ENCODE results near the gene MEGF11. TPM values are rescaled to one million over a fixed set of nuclear protein-coding genes. Genes with fewer than 3 reads are reported as not detected.

The MEGF11 gene
- total RNA-seq, 2 donors from 2014 or later = not detected

- Histone ChIP-seq H3K9me3 (no peaks in the 10 kb centered on the region), H3K27me3 (no peaks in the 10 kb centered on the region), H3K9ac (ENCODE audit: low read depth in 2 of 2, low read length in 2 of 2) (no peak overlapping the region), H3K27ac (no peak overlapping the region), H3K4me3 (no peak overlapping the region), H3K36me3 (no peaks in the 10 kb centered on the region), H3K4me1 (no peaks in the 10 kb centered on the region)
- peak; percentile 29 for DNase-seq
- intact Hi-C loops (cut with DNase I) = no loop called here
- TF ChIP-seq CTCF (IDR thresholded peaks at IDR 0.05) = no peak
Observed at GRCh38 chr15:66027268-66027805, 226.2 kb downstream of the MEGF11 start.

- no peak for DNase-seq
- Histone ChIP-seq H3K36me3 (no peaks in the 10 kb centered on the region), H3K27me3 (no peaks in the 10 kb centered on the region), H3K9me3 (no peaks in the 10 kb centered on the region), H3K4me3 (no peak overlapping the region), H3K9ac (ENCODE audit: low read depth in 2 of 2, low read length in 2 of 2) (no peak overlapping the region), H3K4me1 (no peaks in the 10 kb centered on the region), H3K27ac (no peak overlapping the region)
- intact Hi-C loops (cut with DNase I) = no loop called here
- TF ChIP-seq CTCF (IDR thresholded peaks at IDR 0.05) = no peak
Observed at GRCh38 chr15:66025972-66026371, 227.6 kb downstream of the MEGF11 start.

GRCh38 chr15:66025015-66025452 is 228.5 kb downstream of the MEGF11 start:
- no peak overlapping the region for H3K4me3 ChIP-seq
- no peaks in the 10 kb centered on the region for H3K27me3 ChIP-seq
- H3K27ac ChIP-seq = no peak overlapping the region
- intact Hi-C loops (cut with DNase I) = no loop called here
- H3K9ac ChIP-seq (ENCODE audit: low read depth in 2 of 2, low read length in 2 of 2) = no peak overlapping the region
- no peak for DNase-seq
- H3K9me3 ChIP-seq = no peaks in the 10 kb centered on the region
- no peaks in the 10 kb centered on the region for H3K4me1 ChIP-seq
- no peaks in the 10 kb centered on the region for H3K36me3 ChIP-seq
- no peak for TF ChIP-seq CTCF (IDR thresholded peaks at IDR 0.05)

GRCh38 chr15:66024116-66024515 is 229.4 kb downstream of the MEGF11 start:
- Histone ChIP-seq H3K4me1 (no peaks in the 10 kb centered on the region), H3K27ac (no peak overlapping the region), H3K4me3 (no peak overlapping the region), H3K36me3 (no peaks in the 10 kb centered on the region), H3K9ac (ENCODE audit: low read depth in 2 of 2, low read length in 2 of 2) (no peak overlapping the region), H3K27me3 (no peaks in the 10 kb centered on the region), H3K9me3 (no peaks in the 10 kb centered on the region)
- intact Hi-C loops (cut with DNase I) = no loop called here
- no peak for TF ChIP-seq CTCF (IDR thresholded peaks at IDR 0.05)
- DNase-seq = no peak

- Histone ChIP-seq H3K4me3 (no peak overlapping the region), H3K27ac (no peak overlapping the region), H3K36me3 (no peaks in the 10 kb centered on the region), H3K9me3 (no peaks in the 10 kb centered on the region), H3K4me1 (no peaks in the 10 kb centered on the region), H3K9ac (ENCODE audit: low read depth in 2 of 2, low read length in 2 of 2) (no peak overlapping the region), H3K27me3 (no peaks in the 10 kb centered on the region)
- intact Hi-C loops (cut with DNase I) = no loop called here
- DNase-seq = no peak
- TF ChIP-seq CTCF (IDR thresholded peaks at IDR 0.05) = no peak
Observed at GRCh38 chr15:66023311-66023972, 230.1 kb downstream of the MEGF11 start.
